Right ventricle myocardium superior (tissue), 1 donor: ENCODE measurements around the gene DEDD. TPM values are rescaled to one million over a fixed set of nuclear protein-coding genes. Genes with fewer than 3 reads are reported as not detected.
A peak's percentile ranks its signal among the peaks of the same experiment; 100 is the strongest.

ENCODE experiments used
- ATAC-seq: fragments of 200-7000 bp; cut with Tn5 transposase; one replicate; pipeline ENCODE4 v1.9.1; 2020; ENCODE audit warnings: mild to moderate bottlenecking; ENCODE audit not compliant: poor library complexity
- DNase-seq: peaks from one replicate; pipeline ENCODE4 v3.0.0-alpha.2; 2020
- intact Hi-C: fragments of 100-400 bp; cut with DNase I; formaldehyde crosslinking; loops from one replicate; pipeline ENCODE4 v1.11.2; 2022
- total RNA-seq: library from RNA; stranded (reverse); fragmentation: NEBNext Ultra II Directional; extraction: Animal tissue kit (Norgen Biotek cat#: 25700); gene quantifications from one replicate; pipeline ENCODE4 v1.2.1, GENCODE V29; 2021
- donor health status: DM: no; HTN: yes; CAD: no; lungs with severe emphysema.

The DEDD gene
- total RNA-seq, 1 donor from 2014 or later: 26.6 TPM

DNA sequence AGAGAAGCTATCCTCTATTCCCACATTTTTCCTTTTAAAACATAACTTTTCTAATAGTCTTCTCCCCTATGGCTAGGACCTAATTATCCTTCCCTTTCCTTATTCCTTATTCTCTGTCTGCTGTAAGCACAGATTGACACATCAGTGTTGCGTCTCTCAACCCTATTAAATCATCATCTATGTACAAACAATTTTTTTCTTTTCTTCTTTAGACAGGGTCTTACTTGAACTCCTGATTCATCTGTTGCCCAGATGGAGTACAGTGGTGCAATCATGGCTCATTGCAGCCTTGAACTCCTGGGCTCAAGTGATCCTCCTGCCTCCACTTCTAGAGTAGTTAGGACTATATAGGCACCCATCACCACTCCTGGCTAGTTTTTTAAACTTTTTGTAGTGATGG lies 26.0 kb downstream of the DEDD start:
- no peak for DNase-seq
- no peak for ATAC-seq
- intact Hi-C loops: no loop called here

DNA sequence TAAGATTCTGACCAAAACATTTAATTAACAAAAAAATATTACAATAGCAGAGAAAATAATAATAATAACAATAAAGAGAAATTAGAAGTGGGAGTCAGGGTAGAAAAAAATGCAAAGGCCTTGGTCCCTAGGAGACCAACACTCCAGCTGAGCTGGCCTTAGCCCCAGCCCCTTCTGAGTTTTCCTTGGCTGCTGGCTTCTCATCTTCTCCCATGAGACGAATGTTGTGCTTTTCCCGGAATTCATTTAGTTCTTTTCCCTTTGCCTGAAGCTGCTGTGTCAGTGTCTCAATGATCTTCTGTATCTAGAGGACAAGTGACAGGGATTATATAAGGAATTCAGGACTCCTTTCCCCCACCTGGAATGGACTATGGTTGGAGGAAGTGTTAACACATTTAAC lies 31.9 kb downstream of the DEDD start:
- intact Hi-C loops: no loop called here
- DNase-seq: no peak

DNA sequence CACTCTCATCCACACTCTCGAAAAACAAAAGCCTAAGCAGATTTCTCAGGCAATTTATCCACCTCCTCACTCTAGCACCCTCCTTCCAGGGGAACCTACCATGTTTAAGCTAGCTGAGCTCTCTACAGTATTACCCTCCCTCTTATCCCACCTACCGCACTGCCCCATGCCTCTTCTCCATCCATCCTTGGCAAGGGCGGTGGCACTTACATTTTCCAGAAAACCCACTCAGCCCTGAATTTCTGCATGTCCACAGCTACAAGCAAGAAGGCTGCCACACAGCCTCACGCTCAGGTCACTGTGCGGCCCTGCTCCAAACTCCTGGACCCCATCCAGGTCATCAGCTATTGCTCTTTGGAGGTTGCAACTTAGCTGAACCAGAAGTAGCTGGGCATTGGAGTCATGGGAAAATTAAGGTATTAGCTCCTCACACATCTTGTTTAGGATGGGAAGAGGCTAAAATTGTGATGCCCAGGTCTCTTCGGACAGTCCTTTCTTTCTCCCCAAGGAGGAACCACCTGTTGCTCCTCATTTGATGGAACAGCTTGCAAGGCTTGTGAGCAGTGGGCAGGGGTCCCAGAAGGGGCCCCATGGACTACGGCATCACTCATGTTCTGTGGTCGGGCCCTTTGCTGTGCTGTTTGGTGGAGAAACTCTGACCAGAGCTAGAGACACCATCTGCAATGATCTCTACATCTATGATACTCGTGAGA lies 33.2 kb downstream of the DEDD start:
- intact Hi-C loops: loop anchor here (2.0 to 5.0 kb wide), 2 partner anchors 52 to 102 kb away; partner anchors contain the start of gene USF1
- DNase-seq: no peak

More for the DNA sequence above, 31.9 kb downstream of the DEDD start:
- ATAC-seq: no peak

DNA sequence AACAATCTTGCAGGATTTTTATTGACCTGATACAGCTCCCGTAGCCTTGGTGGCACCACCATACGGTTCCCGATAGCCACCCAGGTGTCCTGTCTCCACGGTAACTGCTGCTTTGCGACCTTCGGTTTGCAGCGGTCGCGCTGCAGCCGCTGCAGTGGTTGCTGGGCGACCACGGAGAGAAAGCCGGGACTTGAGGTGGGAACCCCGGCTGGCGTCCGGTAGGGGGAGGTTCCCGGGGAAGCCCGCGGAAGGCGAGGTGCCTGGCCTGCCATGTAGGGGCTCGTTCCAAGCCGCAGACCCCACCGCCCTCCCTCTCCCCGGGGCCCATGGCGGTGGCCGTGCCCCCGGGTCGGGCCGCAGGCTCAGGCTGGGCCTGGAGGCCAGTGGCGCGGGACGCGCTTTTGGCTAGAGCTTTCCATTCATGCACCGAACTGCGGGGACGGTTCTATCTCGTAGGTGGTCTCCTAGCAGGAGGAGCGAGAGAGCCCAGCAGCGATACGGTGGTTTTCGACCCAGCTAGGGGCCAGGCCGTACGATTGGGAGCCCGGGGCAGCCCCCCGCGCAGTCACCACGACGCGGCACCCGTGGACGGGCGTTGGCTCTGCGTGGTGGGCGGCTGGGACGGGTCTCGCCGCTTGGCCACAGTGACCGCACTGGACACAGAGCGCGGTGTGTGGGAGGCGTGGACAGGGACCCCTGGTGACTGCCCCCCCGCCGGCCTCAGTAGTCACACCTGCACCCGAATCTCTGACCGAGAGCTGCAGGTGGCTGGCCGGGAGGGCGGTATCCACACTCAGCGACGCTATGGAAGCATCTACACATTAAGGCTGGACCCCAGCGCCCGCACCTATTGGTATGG lies 34.0 kb downstream of the DEDD start, which contains the start of gene KLHDC9:
Gene KLHDC9 (plus strand): TSS at position 152 of the 859 bp plus-strand sequence. CDS start 175 bp downstream, at position 327.
- peak; percentile 78 for DNase-seq
- intact Hi-C loops: loop anchor here (2.0 to 5.0 kb wide), 2 partner anchors 51 to 102 kb away; partner anchors contain the start of gene USF1
- peak; percentile 82 for ATAC-seq

More for the DNA sequence above, 33.2 kb downstream of the DEDD start:
- no peak for ATAC-seq

DNA sequence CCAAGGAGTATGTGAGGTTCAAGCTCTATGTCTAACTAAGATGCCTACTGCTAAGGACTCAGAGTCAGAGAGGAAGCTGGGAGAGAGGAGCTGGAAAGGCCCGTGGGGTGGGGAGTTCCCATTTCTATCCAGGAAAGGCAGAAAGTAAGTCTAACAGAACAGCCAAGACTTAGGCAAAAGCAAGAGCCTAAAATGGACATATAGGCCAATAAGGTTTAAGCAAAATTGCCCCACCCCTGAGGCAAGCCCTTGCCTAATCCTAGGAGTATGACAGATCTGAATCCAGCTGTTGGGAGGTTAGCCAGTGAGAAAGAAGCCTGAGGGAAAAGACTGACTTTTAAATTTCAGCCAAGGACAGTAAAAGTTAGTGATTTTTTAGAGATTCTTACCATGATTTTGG lies 35.9 kb downstream of the DEDD start:
- ATAC-seq (peak; percentile 59), DNase-seq (peak; percentile 56)
- intact Hi-C loops: loop anchor here (5.0 kb wide), 1 partner anchor 49 kb away; the partner anchor contains the start of gene USF1

DNA sequence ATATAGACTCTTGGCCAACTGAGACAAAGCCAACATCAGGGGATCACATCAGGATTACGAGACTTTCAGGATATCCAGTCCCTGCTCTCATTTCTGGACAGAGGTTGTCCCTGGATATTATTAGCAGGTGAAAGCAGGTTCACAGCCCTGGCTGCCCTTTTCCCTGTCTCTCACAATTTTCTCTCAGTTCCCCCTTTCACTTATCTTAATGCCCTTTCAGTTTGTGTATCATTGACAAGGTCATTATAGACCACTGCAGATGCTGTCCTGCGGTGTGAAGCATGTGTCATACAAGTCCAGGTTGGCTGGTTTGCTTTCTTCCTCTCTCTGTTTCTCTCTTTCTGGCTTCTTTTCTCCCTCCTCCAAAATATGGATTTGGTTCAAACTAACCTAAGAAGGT lies 36.5 kb downstream of the DEDD start:
- intact Hi-C loops: loop anchor here (5.0 kb wide), 1 partner anchor 49 kb away; the partner anchor contains the start of gene USF1
- DNase-seq (no peak), ATAC-seq (no peak)

DNA sequence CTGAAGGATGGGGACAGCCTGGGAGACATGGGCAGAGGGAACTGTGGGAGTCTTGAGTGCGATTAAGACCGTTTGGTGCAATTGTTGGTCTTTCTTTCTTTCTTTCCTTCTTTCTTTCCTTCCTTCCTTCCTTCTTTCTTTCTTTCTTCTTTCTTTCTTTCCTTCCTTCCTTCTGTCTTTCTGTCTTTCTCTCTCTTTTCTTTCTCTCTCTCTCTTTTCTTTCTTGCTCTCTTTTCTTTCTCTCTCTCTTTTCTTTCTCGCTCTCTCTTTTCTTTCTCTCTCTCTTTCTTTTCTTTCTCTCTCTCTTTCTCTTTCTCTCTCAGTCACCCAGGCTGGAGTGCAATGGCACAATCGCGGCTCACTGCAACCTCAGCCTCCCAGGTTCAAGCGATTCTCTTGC lies 37.2 kb downstream of the DEDD start:
- intact Hi-C loops: loop anchor here (5.0 kb wide), 1 partner anchor 48 kb away; the partner anchor contains the start of gene USF1
- no peak for DNase-seq
- ATAC-seq: no peak

DNA sequence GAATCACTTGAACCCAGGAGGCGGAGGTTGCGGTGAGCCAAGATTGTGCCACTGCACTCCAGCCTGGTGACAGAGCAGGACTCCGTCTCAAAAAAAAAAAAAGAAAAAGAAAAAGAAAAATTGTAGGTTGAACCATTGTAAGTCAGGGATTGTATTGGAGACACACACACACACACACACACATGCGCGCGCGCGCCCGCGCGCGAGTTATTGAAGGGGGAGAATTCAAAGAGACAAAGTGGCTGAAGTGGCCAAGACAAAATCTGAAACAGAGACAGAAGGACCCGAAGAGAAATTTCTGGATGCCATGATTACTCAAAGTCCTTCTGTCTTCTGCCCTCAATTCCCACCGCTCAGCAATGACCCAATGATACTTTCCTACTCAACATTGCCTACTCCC lies 38.0 kb downstream of the DEDD start:
- ATAC-seq (no peak), DNase-seq (no peak)
- intact Hi-C loops: no loop called here

DNA sequence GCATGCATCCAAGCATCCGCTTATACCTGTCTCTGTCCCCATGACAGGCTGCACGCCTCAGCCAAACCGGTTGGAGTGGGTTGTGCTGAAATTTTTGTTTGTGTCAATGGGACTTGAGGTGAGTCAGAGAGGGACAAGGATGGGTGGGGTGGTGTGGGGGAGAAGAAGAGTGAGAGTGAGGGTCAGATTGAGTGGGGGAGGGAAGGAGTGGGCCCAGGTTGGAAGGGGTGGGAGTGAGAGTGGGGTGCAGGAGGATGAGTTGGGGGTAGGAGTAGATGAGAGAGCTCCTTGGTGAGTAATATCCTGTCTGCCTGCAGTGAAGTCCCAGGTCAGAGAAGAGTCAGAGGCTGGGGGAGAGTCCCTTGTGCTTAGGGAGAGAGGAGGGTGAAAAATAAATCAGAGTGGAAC lies 39.8 kb downstream of the DEDD start:
- DNase-seq (no peak), ATAC-seq (no peak)
- intact Hi-C loops: no loop called here

DNA sequence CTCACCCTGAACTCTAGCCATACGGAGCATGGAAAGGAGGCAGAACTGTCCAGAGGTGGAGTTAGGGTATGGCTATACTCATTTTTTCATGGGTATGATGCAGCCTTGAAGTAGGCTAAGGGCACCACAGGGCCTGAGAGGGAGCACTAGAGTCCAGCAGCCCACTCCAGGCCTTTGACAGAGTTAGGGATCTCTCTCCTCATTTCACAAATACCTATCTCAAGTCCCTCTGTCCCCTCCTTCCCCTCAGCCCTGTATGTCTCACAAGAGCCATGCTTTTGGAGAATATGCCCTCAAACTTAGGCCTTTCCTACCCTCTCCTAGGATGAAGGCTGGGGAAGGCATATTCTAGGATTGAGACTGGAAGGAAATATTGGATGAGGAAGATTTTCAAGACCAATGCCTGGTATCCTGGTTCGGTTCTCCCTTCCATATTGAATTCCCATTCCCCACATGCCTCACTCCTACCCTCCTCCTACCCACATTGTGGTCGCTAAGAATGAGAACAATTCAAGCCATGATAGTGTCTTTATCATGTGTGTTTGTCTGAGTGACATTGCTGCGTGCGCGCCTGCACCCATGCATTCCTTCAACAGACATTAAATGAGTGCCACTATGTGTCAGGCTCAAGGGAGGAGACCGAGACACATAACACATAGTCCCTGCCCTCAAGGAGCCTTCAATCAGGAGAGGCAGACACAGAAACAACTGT lies 40.5 kb downstream of the DEDD start:
- DNase-seq (no peak), ATAC-seq (no peak)
- intact Hi-C loops: no loop called here

DNA sequence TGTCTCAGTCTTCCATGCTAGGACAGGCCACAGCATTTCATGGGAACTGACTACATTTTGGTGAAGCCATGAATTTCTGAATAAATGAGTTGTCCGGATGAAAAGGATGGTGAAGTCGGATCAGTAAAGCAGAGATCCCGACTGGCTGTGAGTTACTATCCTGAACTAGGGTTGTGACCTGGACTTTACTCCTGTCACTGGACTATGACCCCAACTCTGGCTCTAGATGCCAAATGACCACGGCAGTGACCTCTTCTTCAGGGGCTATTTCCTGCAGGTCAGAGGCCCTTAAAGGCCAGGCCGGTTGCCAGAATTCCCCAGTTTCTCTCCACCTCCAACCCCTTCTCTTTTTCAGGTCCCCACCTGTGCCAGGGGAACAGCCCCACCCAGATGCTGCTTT lies 41.4 kb downstream of the DEDD start:
- no peak for ATAC-seq
- intact Hi-C loops: no loop called here
- no peak for DNase-seq

DNA sequence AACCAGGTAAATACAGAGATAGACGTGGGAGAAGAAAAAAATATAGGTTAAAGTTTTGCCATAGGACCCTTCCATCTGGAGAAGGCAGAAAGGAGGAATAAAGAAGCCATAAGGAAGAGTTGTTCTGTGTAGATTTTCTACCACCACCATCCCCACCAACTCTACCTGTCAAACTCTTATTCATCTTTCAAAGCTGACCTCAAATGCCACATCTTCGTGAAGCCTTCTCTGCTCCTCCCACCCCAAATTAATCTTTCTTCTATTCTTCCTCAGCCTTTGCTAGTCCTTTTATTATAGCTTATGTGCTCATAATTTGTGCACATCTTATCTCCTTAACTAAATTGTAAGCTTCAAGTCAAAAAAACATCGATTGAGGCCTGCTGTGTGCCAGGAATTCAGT lies 41.9 kb downstream of the DEDD start:
- intact Hi-C loops: no loop called here
- DNase-seq (no peak), ATAC-seq (no peak)

DNA sequence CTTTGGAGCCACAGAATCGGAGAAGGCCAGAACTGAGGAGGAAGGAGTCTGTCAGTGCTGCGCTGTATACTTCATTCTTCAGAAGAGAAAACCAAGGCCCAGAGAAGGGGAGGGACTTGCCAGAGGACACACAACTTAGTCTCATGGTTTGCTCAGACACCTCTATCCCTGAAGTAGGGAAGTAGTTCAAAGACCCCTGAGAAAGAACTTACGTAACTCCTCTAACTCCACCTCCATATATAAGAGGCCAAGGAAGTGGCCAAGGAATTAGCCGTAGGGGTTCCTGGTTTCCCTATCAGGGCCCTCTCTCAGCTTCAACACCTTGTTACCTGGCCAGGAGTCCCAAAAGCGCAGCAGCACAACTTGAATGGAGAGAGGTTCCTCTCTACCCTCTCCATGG lies 42.5 kb downstream of the DEDD start:
- DNase-seq (no peak), ATAC-seq (no peak)
- intact Hi-C loops: no loop called here

DNA sequence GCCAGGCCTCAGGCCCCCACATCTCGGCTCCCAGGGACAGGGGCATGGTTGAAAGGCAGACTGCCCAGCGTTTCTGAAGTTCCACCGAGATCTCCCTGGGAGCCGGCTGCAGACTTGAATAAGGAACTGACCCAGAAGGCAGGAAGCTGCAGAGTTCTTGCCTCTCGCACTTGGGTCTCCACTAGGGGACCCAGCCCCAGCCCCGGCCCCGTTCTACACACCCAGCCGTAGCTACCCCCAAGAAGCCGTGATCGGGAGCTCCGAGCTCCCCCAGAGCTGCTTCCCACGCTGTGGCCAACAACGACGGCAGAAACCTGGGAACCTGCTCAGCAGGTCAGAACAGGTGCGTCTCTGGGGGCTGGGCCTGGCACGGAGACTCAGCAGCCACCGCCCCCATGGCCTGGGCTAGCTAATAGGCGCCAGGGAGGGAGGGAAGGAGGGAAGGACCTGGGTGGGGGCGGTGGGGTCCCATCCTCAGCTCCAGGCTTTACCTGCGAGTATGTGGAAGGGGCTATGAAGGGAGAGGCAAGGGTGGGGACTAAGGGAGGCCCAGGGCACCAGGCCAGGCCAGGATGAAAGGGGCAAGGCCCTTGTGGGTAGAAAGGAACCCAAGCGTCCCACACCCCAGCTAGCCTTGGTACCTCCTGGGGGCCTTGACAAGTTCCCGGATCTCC lies 43.1 kb downstream of the DEDD start, which contains the start of gene NECTIN4:
Gene NECTIN4 (minus strand): TSS at position 308 of the 674 bp plus-strand sequence. CDS start 262 bp downstream, at position 46.
- intact Hi-C loops: no loop called here
- DNase-seq: no peak
- ATAC-seq: no peak

DNA sequence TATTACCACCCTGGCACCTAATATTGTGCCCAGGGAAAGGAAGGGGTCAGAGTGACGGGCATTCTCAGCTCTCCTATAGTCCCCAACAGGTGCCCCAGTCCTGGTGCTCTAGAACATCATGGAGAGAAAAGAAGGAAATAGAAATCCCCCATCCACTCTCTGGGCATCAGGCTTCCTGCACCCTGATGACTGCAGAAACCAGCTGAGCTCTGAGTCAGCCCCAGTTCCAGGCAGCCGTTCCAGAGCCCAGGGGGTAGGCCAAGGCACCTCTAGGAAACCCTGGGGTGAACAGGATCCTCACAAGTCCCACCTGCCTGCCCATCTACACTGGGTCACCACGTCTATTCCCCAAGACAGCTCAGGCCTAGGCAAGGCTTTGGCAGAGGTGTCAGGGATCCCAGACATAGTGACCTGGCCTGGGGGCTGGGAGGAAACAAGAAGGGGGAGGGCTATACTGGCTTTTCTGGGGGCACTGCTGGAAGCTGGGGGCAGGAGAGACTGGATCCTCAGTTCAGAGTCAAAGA lies 43.8 kb downstream of the DEDD start:
- ATAC-seq (no peak), DNase-seq (no peak)

DNA sequence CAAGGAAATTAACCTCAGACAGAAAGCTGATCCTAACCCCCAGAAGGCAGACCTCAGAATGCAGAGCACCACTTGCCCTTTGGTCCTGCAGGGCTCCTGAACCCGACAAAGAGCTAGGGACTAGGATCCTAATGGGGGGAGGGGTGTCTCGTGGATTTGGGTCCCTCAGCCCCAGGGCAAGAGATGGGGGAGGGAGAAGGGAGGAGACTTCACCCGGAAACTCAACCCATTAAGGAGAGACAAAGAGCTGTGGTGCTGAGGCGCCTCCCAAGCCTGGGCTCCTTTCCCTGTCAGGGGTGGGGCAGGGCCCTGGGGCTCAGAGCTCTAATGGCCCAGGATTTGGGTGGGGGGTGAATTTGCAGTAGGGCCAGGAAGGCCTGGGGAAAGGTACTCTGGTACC lies 46.0 kb downstream of the DEDD start:
- DNase-seq (no peak), ATAC-seq (no peak)
- intact Hi-C loops: no loop called here

More for the DNA sequence above, 43.8 kb downstream of the DEDD start:
- intact Hi-C loops: no loop called here

DNA sequence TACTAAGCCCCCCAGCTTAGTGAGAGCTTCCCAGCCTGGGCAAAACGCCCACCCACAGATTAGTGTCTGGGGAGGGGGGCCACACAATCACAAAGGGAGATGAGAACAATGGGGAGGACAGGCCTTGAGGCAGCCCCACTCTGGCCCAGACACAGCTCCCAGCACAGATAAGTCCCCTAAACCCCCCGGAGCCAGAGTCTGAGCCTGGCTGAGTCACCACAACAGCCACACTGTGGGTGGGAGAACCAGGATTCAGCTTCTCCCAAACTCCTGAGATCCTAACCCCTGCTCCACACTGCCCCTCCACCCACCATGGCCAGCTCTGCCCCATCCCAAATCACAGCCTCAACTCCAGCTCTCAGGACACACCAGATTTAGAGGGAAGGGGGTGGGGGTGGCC lies 47.3 kb downstream of the DEDD start:
- DNase-seq: no peak
- intact Hi-C loops: no loop called here
- ATAC-seq: no peak

DNA sequence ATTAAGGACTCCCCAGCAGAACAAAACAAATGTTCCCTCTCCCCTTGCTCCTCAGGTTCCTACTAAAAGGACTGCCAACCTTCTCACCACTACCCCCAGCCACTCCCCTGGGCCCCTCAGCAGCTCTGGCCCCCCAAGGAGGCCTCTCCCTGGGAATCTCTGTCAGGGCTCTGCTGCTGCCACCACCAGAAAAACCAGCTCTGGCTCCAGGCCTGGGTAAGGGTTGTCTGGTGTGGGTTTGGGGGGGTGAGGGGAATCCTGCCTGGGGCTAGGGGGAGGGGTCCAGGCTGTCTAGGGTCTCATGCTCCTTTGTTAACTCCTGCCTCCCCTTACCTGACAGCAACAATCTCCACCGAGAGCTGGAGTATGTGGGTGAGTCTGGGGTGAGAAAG lies 47.9 kb downstream of the DEDD start:
- no peak for DNase-seq
- ATAC-seq: no peak
- intact Hi-C loops: no loop called here
